Endothelial cell of umbilical vein (primary cell): ENCODE data around the gene S100A10. TPM values are rescaled to one million over a fixed set of nuclear protein-coding genes. Genes with fewer than 3 reads are reported as not detected.

Source experiments
- BruUV-seq: library from RNA; stranded (reverse); fragments of 400-500 nt; replicated peaks from 2 replicates; lab custom pipeline; 2021; lab: Mats Ljungman, UMichigan
- CTCF ChIA-PET: fragments of 300-600, 350-600 bp; sonication (Branson Sonifier 250); formaldehyde crosslinking; loops from one replicate; lab custom pipeline; 2021; ENCODE audit warnings: antibody characterized with exemption, inconsistent platforms; lab: Charles Lee
- POLR2A ChIA-PET: fragments of 300-600, 350-600 bp; sonication (Branson Sonifier 250); formaldehyde crosslinking; loops from one replicate; lab custom pipeline; 2021; ENCODE audit warnings: antibody characterized with exemption, inconsistent platforms; lab: Charles Lee
- DNase-seq: peaks from one replicate; pipeline ENCODE4 v3.0.0-alpha.2; 2011; ENCODE audit warnings: low read depth, low spot score
- FAIRE-seq: peaks from 2 replicates; lab custom pipeline; 2011; peaks lifted over from hg19 to GRCh38; lab: Jason Lieb, UNC
- H2AFZ ChIP-seq: 2 replicates; pipeline ENCODE4 v1.6.0; 2012; ENCODE audit warnings: low read depth, low read length, control low read depth, inconsistent platforms
- H3K27ac ChIP-seq: 2 replicates; pipeline ENCODE4 v1.5.1; 2011; ENCODE audit warnings: low read depth, mild to moderate bottlenecking, control low read depth, low read length, moderate library complexity; ENCODE audit not compliant: insufficient read depth
- H3K27me3 ChIP-seq, 2 experiments: 2 replicates each; pipeline versions ENCODE4 v1.6.0 to v1.6.1; 2011; ENCODE audit warnings: low read length in 2 of 2, mixed read lengths in 1 of 2; ENCODE audit not compliant: control insufficient read depth in 2 of 2, insufficient read depth in 2 of 2
- H3K36me3 ChIP-seq, 2 experiments: 2 replicates in 1 of 2; 3 replicates in 1 of 2; pipeline ENCODE4 v1.5.1; 2011; ENCODE audit warnings: low read length in 2 of 2, mild to moderate bottlenecking in 1 of 2, moderate library complexity in 1 of 2; ENCODE audit not compliant: control insufficient read depth in 2 of 2, insufficient read depth in 2 of 2; ENCODE audit errors: extremely low read depth in 1 of 2
- H3K4me1 ChIP-seq: 3 replicates; pipeline ENCODE4 v1.5.1; 2011; ENCODE audit warnings: mild to moderate bottlenecking, low read length; ENCODE audit not compliant: control insufficient read depth, insufficient read depth; ENCODE audit errors: extremely low read depth
- H3K4me2 ChIP-seq: 2 replicates; pipeline ENCODE4 v1.6.1; 2011; ENCODE audit warnings: low read length, control low read depth, mixed read lengths; ENCODE audit not compliant: insufficient read depth
- H3K4me3 ChIP-seq, 3 experiments: fragments of 200-600 bp in 1 of 3; sonication (generic), shearing (Covaris generic) in 1 of 3; replicated peaks in 1 of 3; 2 replicates each; pipeline ENCODE4 v1.5.1; 2011 to 2016; ENCODE audit warnings: control low read depth in 3 of 3, low read length in 3 of 3, mild to moderate bottlenecking in 2 of 3, inconsistent platforms in 1 of 3, low read depth in 1 of 3, moderate library complexity in 1 of 3; ENCODE audit not compliant: insufficient read depth in 1 of 3
- H3K79me2 ChIP-seq: 2 replicates; pipeline ENCODE4 v1.6.0; 2012; ENCODE audit warnings: low read length, inconsistent platforms; ENCODE audit not compliant: control insufficient read depth, insufficient read depth
- H3K9ac ChIP-seq: replicated peaks from 2 replicates; pipeline ENCODE3; 2011; ENCODE audit warnings: low read length, control low read depth; ENCODE audit not compliant: insufficient read depth; ENCODE audit errors: extremely low read depth
- H3K9me1 ChIP-seq: replicated peaks from 3 replicates; pipeline ENCODE4 v1.6.0; 2011; ENCODE audit warnings: mild to moderate bottlenecking, low read length; ENCODE audit not compliant: control insufficient read depth, insufficient read depth; ENCODE audit errors: extremely low read depth
- H3K9me3 ChIP-seq: replicated peaks from 2 replicates; pipeline ENCODE4 v1.5.1; 2012; ENCODE audit warnings: low read length, inconsistent platforms; ENCODE audit not compliant: control insufficient read depth, insufficient read depth
- H4K20me1 ChIP-seq: replicated peaks from 2 replicates; pipeline ENCODE3; 2011; ENCODE audit warnings: mild to moderate bottlenecking, low read length; ENCODE audit not compliant: control insufficient read depth, insufficient read depth; ENCODE audit errors: extremely low read depth
- EZH2 ChIP-seq: IDR thresholded peaks from 2 replicates; pipeline ENCODE4 v1.6.1; 2012; ENCODE audit warnings: borderline replicate concordance, low read depth, mild to moderate bottlenecking, moderate library complexity, low read length, inconsistent platforms; ENCODE audit not compliant: severe bottlenecking
- GATA2 ChIP-seq: IDR thresholded peaks from 2 replicates; pipeline ENCODE4 v1.7.0; 2011; ENCODE audit warnings: low read depth, mild to moderate bottlenecking, moderate library complexity, mixed read lengths, low read length; ENCODE audit not compliant: insufficient read length, insufficient read depth
- MAX ChIP-seq: IDR thresholded peaks from 2 replicates; pipeline ENCODE4 v1.6.1; 2011; ENCODE audit not compliant: insufficient read depth, insufficient read length
- MYC ChIP-seq: IDR thresholded peaks from one replicate; pipeline ENCODE4 v1.6.1; 2011; ENCODE audit warnings: mild to moderate bottlenecking, low read depth, low read length
- POLR2A ChIP-seq: IDR thresholded peaks from 2 replicates; pipeline ENCODE4 v1.6.1; 2012; ENCODE audit warnings: low read depth, mild to moderate bottlenecking, control low read depth, low read length
- POLR2AphosphoS5 ChIP-seq: IDR thresholded peaks from 2 replicates; pipeline ENCODE4 v1.6.1; 2012; ENCODE audit warnings: low read depth, mild to moderate bottlenecking, control low read depth, low read length, moderate library complexity; ENCODE audit not compliant: insufficient read depth
- dilution Hi-C: fragments of 300-500 bp; cut with MboI; formaldehyde crosslinking; loops from one replicate; pipeline ENCODE4 v1.15.0; 2019; ENCODE audit warnings: low sequenced_read_pairs; ENCODE audit not compliant: extremely low pct_ligation_motif_present
- intact Hi-C: fragments of 100-400 bp; cut with micrococcal nuclease; formaldehyde crosslinking; loops from one replicate; pipeline ENCODE4 v1.10.0; 2022
- polyA plus RNA-seq, 4 experiments: library from polyadenylated mRNA; depleted of rRNA in 3 of 4; stranded (reverse) in 3 of 4; unstranded in 1 of 4; fragments of >200 nt; gene quantifications; 2 replicates each; pipeline versions ENCODE4 v1.2.1 to v1.2.3, GENCODE V29; 2011 to 2012; ENCODE audit warnings: missing spikeins in 1 of 4
- total RNA-seq: library from RNA; stranded (reverse); gene quantifications from 2 replicates; pipeline ENCODE4 v1.2.3, GENCODE V29; 2021

S100A10 gene
- total and polyA plus RNA-seq, 2 donors (not counting 3 experiments of a cell fraction or from before 2014, with no cell fraction given) = 76.8 to 779 TPM

GRCh38 chr1:151985768-151986167 is 7.9 kb downstream of the S100A10 start:
- FAIRE-seq (no peak), DNase-seq (no peak)
- no TSS peak for BruUV-seq
- ChIA-PET CTCF (interaction anchor here (1.0 to 19.6 kb wide), 3 partner anchors 20 to 102 kb away, joined by 3 to 435 read pairs (median 4); no protein-coding TSS in a partner anchor), POLR2A (no interaction called here)
- Histone ChIP-seq H3K36me3 (peaks cover 30 to 33% of the 10 kb centered on the region in 2 experiments), H3K9ac (no peak overlapping the region), H3K27ac (no peak overlapping the region), H3K27me3 (no peaks in the 10 kb centered on the region), H3K9me3 (no peaks in the 10 kb centered on the region), H3K4me3 (no peak overlapping the region), H3K9me1 (no peaks in the 10 kb centered on the region), H4K20me1 (no peaks in the 10 kb centered on the region), H3K79me2 (peaks cover 56% of the 10 kb centered on the region), H2AFZ (no peak overlapping the region), H3K4me2 (no peak overlapping the region), H3K4me1 (peaks cover 46% of the 10 kb centered on the region)
- dilution Hi-C loops = no loop called here
- intact Hi-C loops = no loop called here
- TF ChIP-seq MYC (no peak), MAX (no peak), EZH2 (no peak), POLR2AphosphoS5 (no peak)

- H3K4me3 ChIP-seq = no peak overlapping the region
- no peak overlapping the region for H3K9ac ChIP-seq
- peaks cover 51% of the 10 kb centered on the region for H3K79me2 ChIP-seq
- dilution Hi-C loops (no loop called here), intact Hi-C loops (no loop called here)
- POLR2A ChIA-PET = no interaction called here
- H3K4me2 ChIP-seq = no peak overlapping the region
- no peaks in the 10 kb centered on the region for H3K9me1 ChIP-seq
- peaks cover 46% of the 10 kb centered on the region for H3K4me1 ChIP-seq
- H3K36me3 ChIP-seq = peaks cover 30 to 33% of the 10 kb centered on the region in 2 experiments
- BruUV-seq = no TSS peak
- CTCF ChIA-PET = no interaction called here
- no peak overlapping the region for H3K27ac ChIP-seq
- DNase-seq = no peak
- no peak overlapping the region for H2AFZ ChIP-seq
- no peak for FAIRE-seq
- no peak for TF ChIP-seq POLR2A
- TF ChIP-seq MYC = no peak
- TF ChIP-seq MAX = no peak
- no peak for TF ChIP-seq EZH2
- no peak for TF ChIP-seq GATA2
- TF ChIP-seq POLR2AphosphoS5 = no peak
- H3K27me3 ChIP-seq = no peaks in the 10 kb centered on the region
- no peaks in the 10 kb centered on the region for H4K20me1 ChIP-seq
- no peaks in the 10 kb centered on the region for H3K9me3 ChIP-seq
Observed at GRCh38 chr1:151985270-151985669, 8.4 kb downstream of the S100A10 start.
